GM19099 (cell line): Measurements from ENCODE around the gene NUBPL.

Source experiments
- POLR2A ChIP-seq: IDR thresholded peaks from 3 replicates; pipeline ENCODE4 v1.6.1; 2011; ENCODE audit warnings: low read depth; ENCODE audit not compliant: insufficient read length; ENCODE audit errors: extremely low read depth

Gene NUBPL

DNA sequence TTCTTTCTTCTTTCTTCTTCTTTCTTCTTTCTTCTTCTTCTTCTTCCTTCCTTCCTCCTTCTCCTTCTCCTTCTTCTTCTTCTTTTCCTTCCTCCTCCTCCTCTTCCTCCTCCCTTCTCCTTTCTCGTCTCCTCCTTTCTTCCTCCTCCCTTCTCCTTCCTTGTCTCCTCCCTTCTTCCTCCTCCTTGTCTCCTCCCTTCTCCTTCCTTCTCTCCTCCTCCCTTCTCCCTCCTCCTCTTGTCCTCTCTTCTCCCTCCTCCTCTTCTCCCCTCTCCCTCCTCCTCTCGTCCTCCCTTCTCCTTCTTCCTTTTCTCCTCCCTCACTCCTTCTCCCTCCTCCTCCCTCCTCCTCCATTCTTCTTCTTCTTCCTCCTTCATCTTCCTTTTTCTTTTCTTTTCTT lies 44.5 kb downstream of the NUBPL start:
- TF ChIP-seq POLR2A, result no peak

- TF ChIP-seq POLR2A, result no peak
Measured at GRCh38 chr14:31611778-31612433, 50.7 kb downstream of the NUBPL start.

DNA sequence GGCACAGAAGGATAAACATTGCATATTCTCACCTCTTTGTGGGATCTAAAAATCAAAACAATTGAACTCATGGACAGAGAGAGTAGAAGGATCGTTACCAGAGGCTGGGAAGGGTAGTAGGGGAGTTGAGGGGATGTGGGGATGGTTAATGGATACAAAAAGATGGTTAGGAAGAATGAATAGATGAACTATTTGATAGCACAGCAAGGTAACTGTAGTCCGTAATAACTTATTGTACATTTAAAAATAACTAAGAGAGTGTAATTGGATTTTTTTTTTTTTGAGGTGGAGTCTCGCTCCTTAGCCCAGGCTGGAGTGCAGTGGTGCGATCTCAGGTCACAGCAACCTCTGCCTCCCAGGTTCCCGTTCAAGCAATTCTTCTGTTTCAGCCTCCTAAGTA lies 52.0 kb downstream of the NUBPL start:
- TF ChIP-seq POLR2A, result no peak

DNA sequence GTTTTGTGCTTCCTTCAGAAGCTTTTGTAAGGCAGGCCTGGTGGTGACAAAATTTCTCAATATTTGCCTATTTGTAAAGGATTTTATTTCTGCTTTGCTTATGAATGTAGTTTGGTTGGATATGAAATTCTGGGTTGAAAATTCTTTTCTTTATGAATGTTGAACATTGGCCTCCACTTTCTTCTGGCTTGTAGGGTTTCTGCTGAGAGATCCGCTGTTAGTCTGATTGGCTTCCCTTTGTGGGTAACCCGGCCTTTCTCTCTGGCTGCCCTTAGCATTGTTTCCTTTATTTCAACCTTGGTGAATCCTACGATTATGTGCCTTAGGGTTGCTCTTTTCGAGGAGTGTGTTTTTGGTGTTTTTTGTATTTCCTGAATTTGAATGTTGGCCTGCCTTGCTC lies 58.2 kb downstream of the NUBPL start:
- TF ChIP-seq POLR2A, result no peak

DNA sequence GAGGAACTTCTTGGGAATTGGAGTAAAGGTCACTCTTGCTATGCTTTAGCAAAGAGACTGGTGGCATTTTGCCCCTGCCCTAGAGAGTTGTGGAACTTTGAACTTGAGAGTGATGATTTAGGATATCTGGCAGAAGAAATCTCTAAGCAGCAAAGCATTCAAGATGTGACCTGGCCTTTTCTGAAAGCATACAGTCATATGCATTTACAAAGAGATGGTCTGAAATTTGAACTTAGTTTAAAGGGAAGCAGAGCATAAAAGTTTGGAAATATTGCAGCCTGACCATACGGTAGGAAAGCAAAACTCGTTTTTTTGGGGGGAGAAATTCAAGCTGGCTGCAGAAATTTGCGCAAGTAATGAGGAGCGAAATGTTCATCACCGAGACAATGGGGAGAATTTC lies 60.9 kb downstream of the NUBPL start:
- no peak for TF ChIP-seq POLR2A

DNA sequence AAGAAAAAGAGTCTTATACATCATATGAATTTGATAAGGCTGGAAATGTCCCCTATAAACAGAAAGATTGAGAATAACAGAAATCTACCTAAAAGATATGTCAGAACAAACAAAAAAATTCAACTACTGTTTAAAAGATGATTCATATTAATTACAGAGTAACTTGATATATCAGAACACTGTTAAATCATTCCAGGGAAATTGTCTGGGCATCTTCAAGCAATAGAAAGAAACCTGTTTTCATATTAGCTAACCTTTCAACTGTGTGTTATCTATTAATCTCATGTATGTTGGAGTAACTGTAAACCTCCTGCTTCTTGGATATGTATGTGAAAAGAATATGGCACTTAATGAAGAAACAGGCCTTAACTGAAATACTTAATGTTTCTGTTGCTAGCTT lies 96.7 kb downstream of the NUBPL start:
- no peak for TF ChIP-seq POLR2A

DNA sequence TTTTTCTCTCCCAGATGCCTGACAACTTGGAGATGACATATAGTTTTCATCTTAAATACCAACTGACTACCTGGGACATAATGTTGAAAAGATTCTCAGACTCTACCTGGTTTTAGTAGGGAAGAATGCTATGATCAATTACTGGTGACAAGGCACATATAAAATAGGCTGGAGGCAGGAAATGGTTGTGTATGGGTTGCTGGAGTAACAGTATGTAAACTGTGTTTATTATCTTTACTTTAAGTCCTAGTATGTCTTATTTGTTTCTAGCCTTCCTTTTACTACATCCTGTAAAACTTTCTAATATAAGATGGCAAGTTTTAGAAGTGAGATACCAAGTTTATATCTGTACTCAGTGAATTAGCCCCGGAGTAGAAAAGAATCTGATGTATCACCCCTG lies 98.1 kb downstream of the NUBPL start:
- no peak for TF ChIP-seq POLR2A

DNA sequence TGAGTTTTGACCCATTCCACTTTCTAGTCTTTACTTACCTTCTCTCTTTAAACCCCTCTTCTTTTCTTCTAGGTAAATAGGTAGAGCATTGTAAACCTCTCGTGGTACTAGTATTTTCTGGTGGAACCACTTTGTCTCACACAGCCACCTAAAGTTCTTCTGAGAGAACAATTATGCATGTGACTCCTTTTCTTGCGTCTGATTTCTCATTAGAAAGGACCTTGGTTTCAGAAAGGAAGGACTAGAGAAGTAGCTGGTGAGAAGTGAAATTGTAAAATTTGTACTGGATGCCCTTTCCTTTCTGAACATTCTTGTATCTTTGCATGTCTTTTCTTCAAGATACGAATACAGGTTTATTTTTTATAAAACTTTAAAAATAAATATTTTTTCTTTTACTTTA lies 99.0 kb downstream of the NUBPL start:
- no peak for TF ChIP-seq POLR2A

DNA sequence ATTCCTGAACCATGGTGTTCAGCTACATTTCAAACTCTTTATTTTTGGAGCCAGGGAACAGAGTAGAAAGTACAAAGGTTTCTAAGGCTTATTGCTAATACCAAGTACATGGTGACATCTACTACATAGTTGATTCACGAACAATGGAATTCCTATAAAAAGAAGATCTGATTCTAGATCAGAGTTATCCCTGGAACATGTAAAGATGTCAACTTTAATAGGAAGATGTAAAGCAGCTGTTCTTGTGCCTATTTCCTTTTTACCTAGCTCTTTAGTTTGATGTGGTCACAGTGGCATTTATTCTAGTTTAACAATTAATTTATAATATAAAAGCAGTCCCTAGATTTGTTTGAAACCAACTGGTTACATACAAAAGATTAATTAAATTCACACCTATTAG lies 99.5 kb downstream of the NUBPL start:
- no peak for TF ChIP-seq POLR2A

- TF ChIP-seq POLR2A, result no peak
Measured at GRCh38 chr14:31668348-31668747, 107.1 kb downstream of the NUBPL start.

- no peak for TF ChIP-seq POLR2A
Measured at GRCh38 chr14:31672709-31673108, 111.5 kb downstream of the NUBPL start.

DNA sequence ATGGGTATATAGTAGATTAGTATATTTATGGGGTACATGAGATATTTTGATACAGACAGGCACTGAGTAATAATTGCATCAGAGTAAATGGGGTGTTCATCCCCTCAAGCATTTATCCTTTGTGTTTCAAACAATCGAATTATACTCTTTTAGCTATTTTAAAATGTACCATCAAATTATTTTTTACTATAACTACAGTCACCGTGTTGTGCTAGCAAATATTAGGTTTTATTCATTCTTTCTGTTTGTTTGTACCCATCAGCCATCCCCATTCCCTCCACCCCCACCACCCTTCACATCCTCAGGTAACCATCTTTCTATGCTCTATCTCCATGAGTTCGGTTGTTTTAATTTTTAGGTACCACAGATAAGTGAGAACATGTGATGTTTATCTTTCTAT lies 115.8 kb downstream of the NUBPL start:
- TF ChIP-seq POLR2A, result no peak

DNA sequence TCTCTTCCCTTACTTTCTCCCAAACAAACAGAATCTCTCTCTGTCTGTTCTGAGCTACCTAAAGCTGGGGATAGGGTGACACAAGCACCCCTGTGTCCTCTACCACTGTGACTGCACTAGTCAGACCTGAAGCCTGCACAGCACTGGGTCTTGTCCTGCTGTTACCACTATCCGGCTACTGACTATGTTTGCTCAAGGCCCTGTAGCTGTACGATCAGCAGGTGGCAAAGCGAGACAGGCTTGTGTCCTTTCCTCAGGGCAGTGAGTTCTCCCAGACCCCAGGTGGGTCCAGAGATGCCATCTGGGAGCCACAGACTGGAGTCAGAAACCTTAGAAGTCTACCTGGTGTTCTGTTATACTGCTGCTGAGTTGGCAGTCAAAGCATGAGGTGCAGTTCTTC lies 116.4 kb downstream of the NUBPL start:
- TF ChIP-seq POLR2A, result no peak

DNA sequence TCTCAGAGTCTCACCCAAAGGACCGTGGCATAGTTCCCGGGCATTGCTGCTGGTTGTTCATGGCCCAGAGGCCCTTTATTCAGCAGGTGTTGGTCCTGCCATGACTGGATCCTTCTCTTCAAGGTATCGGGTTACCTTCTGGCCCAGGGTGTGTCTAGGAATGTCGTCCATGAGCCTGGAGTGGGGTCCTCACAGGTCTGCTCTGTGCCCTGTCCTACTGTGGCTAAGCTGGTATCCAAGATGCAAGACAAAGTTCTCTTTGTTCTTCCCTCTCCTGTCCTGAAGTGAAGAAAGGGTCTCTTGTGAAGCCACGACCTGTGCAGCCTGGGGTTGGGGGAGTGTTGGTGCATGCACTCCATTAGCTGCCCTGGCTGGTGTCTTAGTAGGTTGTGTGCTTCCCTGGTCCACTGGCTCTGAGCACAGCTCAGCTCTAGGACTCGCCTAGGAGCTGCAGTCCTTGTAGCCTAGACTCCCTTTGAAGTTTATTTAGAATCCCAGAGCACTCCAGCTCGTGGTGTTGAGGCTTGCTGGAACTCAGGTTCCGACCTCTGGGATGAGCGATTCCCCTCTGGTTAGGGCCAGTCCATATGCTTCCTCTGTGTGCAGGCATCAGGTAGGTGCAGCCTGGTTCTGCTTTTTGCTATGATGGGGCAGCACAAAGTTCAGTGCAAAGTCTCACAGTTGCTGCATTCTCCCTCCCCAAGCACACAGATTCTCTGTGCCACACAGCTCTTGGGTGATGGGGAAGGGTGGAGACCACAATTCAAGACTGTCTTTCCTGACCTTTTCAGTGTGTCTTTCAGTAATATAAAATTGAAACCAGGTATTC lies 117.4 kb downstream of the NUBPL start:
- TF ChIP-seq POLR2A, result no peak

DNA sequence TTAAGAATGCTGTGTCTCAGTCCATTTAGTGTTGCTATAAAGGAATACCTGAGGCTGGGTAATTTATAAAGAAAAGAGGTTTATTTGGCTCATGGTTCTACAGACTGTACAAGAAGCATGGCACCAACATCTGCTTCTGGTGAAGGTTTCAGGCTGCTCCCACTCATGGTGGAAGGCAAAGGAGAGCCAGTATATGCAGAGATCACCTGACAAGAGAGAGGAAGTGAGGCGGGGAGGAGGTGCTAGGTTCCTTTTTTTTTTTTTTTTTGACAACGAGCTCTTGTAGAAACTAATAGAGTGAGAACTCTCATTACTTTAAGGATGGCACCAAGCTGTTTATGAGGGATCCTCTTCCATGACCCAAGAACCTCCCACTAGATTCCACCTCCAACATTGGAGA lies 121.6 kb downstream of the NUBPL start:
- no peak for TF ChIP-seq POLR2A

DNA sequence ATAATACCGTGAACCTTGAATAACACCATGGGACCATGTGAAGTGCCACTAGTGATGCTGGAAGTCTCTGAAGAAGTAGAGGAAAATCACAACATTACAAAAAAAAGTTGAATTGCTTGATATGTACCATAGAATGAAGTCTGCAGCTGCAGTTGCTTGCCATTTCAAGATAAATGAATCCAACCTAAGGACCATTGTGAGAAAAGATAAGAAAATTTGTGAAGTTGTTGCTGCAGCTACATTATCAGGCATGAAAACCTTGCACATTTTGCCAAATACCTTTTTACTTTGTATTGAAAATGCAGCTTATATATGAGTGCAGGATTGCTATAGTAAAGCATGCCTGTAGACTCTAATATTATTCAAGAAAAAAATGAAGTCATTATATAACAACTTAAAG lies 126.5 kb downstream of the NUBPL start:
- no peak for TF ChIP-seq POLR2A

GRCh38 chr14:31690056-31690455 lies 128.9 kb downstream of the NUBPL start:
- no peak for TF ChIP-seq POLR2A

- no peak for TF ChIP-seq POLR2A
Measured at GRCh38 chr14:31692376-31692781, 131.2 kb downstream of the NUBPL start.

- no peak for TF ChIP-seq POLR2A
Measured at GRCh38 chr14:31696378-31696777, 135.2 kb downstream of the NUBPL start.
